Measurements from ENCODE around the gene PUM1.

The PUM1 gene

DNA sequence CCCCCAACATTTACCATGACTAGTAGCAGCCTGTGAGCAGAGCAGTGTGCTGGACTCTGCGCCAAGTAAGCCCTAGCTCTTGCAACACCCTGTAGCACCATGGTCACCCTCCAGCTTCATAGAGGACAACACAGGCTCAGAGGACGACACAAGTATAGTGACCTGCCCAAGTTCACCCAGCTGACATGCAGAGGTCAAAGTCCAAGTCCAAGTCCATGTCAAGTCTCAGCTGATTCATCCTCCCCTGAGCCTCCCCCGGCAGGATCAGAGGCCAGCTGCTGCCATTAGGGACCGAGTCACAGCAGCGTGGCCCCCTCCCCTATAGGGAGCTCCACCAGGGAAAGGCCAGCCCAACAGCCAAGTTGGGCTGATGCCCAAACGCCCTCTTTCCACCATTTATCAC, 172.8 kb downstream of the PUM1 start:
- no peak for DNase-seq (ENCODE audit: low read depth, low spot score)

DNA sequence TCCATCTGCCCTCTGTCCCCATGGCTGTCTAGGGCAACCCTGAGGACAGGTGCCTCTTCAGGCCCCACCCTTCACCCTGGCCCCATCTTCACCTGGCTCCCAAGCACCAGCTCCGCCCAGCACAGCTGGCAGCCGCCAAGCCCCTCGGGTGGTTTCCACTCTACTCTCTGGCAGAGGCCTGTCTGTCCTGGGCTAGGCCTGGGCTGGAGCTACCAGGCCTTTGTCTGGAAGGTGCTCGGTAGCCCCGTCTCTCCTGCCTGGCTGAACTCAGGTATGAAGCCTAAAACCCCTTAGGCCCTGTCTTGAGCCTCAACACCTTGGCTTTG, 174.3 kb downstream of the PUM1 start:
- DNase-seq (ENCODE audit: low read depth, low spot score), result no peak

DNA sequence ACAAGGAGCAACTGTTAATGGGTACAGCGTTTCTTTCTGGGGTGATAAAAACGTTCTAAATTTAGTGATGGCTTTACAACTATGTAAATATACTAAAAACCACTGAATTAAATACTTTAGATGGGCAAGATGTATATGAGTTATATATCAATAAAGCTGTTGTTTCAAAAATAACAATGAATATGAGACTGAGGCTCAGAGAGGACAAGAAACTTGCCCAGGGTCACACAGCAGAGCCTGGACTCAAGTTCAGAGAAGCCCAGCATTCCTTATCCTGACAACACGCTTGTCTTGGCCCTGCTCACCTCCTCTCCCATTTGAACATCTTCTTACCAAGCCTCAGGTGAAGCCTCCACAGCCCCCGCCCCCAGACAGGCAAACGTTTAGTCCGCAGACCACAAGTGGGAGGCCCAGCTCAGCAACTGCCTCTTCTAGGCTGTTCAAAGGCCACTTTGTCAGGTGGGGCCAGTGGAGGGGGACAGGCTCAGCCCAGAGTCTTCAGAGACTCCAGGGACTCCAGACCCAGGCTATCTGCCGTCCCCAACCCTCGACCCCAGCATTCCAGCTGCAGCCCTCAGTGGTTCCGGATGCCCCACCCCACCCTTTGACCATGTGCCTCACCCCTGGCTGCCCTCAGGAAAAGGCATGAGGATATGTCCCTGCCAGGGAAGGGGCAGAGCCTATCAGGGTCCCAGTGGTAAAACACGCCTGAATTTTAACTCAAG, 174.9 kb downstream of the PUM1 start:
- DNase-seq (ENCODE audit: low read depth, low spot score), result no peak

DNA sequence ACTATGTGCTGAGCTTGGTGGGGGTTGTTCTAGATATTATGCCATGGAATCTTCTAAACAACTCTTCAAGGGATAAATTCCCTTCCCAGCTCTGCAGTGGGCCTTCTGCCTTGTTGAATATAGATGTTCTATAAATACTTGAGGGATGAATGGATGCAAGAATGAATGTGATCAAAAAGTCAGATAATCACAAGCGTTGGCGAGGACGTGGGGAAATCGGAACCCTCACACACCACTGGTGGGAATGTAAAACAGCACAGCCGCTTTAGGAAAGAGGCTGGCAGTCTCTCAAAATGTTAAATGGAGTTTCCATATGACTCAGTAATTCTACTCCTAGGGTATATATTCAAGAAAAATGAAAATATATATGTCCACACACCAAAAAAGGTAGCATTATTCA, 176.0 kb downstream of the PUM1 start:
- no peak for DNase-seq (ENCODE audit: low read depth, low spot score)

DNA sequence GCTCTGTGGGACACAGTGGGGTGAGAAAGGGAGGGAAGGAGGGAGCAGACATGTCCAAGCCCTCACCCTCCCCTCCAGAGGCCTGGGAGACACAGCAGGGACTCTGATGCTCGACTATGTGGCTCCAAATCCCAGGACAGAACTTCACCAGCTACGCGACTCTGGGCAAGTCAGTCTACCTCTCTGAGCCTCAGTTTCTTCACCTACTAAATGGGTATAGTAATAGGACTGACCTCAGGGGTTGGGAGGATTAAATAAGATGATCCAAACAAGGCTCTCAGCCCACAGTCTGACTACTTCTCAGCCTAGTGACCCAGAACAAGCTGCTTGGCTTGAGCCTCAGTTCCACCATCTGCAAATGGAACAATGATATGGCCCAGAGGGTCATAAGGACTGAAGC, 176.5 kb downstream of the PUM1 start:
- DNase-seq (ENCODE audit: low read depth, low spot score), result no peak

DNA sequence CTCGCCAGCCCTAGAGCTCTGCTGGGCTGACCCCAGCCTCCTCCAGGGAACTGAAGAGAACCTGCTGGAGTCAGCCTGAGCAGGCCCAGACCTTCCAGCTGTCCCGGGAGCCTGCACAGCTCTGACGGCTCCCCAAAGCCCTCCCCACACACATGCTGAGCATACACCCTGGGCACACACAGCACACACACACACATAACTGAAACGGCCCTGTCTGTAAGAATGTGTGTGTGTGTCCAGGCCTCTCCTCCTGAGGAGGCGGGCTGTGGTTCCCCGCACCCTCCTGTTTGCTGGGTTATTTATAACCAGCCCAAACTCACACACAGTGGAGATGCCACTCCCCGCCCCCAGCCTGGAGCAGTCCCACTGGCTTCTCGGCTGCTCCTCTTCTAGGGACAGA, 177.1 kb downstream of the PUM1 start:
- no peak for DNase-seq (ENCODE audit: low read depth, low spot score)

DNA sequence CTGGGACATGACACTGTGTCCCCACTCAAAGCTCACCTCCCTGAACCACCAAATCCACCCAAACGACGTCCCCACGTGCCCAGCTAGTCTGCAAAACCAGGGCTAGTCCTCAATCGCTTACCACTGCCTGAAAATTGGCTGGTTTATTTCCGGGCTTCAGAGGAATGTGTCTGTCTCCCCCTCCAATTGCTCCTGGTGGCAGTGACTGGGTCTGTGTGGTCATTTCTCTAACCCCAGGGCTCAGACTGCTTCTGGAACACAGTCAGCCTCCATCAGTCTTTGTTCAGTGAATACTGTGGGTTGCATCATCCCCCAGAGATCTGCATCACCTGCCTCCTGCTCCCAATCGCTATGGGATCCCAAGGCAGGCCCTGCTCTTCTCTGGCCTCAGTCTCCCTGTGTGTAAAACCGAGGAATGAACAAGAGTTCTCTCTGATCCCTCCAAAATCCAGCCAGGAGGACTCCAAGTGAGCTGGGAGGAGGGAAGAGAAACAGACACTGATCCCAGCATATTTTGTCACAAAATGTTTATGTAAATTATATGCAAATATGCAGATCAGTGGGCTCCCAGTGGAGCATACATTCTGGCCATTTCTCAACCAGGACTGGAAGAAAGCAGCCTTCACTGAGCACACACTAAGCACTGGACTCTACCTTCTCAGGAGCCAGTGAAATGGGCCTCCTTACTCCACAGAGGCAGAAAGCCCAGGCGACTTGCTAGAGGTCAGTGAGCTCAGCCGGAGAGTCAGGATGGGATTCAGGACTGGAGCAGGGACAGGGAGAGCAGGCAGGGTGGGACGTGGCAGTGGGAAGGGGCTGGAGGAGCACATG, 177.8 kb downstream of the PUM1 start:
- DNase-seq (ENCODE audit: low read depth, low spot score), result no peak

DNA sequence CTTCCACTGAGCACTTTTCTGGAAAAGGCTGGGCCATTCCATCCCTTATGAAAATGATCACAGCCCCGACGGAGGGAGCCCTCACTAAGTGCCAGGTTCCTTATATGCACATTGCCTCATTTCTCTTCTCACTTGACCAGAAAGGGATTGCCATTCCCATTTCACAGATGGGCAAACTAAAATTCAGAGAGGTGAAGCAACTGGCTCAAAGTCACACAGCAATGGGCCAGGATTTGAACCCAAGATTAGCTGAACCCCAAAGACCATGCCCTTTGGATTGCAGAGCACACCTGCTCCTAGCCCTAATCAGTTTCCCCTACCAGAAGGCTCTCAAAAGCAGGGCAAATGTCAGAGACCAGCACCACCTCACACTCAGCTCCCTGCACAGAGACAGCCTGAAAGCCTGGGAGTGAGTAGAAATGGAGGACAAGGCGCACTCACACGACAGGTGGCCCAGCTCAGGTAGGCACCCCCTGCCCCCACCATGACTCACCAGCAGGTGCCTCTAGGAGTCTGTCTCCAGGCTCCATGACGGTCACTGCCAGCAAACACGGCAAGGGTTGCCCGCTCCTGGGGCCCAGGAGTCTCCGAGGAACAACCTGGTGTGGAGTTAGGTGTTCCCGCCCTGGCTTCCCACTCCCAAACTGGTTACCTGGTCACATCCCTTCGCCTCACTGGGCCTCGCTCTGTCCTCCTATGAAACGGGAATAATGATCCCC, 178.6 kb downstream of the PUM1 start:
- DNase-seq (ENCODE audit: low read depth, low spot score), result no peak

DNA sequence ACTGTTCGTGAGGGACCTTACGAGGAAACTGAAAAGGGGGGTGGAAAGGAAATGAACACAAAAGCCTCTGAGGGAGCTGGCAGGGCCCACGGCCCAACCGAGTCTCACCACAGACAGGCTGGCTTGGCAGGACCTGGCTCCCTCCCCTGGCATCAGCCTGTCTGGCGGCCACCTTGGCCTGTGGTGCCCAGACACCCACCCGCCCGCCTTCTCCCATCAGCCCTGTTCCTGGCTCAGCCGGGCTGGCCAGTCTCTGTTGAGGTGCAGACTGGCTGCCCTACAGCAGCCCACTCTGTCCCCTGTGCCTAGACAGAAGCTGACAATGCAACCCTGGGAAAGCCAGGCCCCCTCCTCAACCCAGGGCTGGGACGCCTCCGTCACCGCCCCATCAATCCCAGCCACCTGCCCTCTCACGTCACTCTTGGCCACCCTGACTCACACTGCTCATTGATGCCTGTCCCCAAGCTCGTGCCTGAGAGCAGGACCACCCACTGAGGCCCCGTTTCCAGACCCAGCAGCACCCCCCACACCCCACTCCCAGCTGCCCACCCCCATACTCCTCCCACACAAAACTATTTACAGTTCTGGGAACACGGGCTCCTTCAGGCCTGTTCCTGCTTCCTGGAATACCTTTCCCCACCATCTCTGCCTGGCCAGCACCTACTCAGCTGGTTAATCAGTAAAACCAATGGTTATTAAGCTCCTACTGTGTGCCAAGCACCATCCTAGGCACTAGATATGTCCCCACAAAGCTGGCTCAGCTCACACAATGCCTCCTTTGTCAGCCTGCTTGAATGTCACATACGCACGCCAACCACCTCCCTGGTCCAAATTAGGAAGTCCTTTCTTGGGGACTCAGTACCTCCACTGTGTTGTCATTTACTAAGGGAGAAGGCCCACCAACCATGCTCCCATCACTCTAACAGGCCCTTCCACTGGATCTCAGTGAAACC, 179.7 kb downstream of the PUM1 start:
- no peak for DNase-seq (ENCODE audit: low read depth, low spot score)

DNA sequence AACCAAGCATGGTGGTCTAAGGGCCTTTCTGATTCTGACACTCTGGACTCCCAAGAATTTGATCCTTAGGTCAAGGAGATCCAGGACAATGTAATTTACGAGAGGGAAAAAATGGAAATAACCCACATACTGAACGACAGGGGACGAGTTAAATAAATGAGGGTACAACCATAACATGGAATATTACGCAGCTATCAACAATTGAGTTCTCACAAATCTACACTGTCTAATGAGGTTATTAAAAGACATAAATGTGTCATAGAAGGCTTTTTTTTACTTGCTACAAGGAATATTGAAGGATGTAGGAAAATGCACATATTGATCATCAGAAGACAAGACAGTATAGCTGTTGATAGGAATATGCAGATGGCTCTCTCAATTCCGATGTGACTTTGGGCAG, 180.8 kb downstream of the PUM1 start:
- no peak for DNase-seq (ENCODE audit: low read depth, low spot score)

DNA sequence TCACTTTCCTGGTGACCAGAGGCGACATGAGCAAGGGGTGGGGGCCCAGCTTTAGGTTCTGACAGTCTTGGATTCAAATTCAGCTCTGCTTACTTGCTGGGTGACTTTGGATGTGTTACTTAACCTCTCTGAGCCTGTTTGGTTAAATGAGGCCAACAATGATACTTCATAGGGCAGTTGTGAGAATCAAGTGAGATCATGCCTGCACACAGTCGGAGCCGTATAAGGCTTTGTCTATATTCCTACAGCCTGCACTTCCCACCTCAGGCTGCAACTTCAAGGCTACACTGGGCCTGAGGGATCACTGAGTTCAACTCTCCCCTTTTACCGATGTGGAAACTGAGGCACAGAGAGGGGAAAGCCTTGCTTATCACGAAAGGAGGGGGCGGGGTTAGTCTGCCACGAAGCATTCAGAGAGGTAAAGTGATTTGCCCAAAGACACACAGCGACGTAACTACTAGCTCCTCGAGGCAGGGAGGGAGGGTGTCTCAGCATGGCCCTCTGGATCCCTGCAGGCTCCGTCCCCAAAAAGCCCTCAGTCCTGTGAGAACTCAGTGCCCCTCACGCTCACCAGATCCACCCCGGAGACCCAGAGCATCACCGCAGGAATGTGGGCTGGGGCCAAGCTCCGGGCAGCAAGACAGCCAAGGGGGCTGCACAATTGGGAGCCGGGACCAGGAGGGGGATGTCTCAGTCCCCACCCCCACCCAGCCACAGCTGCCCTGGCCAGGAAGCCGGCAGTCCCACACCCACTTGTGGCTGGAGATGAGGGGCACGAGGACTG, 181.9 kb downstream of the PUM1 start:
- DNase-seq (ENCODE audit: low read depth, low spot score), result no peak

DNA sequence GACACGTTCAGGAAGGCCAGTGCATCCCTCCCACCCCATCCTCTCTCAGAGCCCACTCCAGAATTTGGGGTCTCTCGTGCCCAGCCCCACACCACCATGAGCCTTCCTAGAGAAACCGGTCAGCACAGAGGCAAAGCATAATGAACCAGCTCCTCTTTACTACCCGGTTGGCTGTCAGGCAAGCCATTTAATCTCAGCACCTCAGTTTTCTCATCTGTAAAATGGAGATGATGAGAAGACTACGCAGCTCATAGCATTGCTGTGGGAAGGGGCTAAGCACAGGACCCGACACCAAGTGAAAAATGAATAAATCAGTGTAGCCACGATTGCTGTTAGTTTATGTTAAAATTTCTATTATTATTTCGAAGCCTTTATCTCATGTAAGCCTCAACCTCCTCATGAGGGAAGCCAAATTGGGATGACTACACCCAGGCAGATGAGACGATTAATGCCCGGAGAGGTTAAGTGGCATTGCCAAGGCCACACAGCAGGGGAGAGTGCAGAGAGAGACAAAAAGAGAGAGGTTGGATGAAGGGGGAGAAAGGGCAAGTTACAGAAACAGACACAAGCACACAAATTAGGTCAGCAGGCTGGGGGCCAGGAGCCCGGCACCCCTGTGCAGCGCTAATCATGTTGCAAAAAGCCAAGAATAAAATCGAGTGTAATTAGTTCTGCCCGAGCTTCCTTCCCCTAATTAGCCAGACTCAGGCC, 182.7 kb downstream of the PUM1 start:
- no peak for DNase-seq (ENCODE audit: low read depth, low spot score)
